Karpas-422 (cell line): ENCODE data around the gene DYNC1H1. TPM values are rescaled to one million over a fixed set of nuclear protein-coding genes. Genes with fewer than 3 reads are reported as not detected.

Experiments used
- DNase-seq: peaks from one replicate; pipeline ENCODE4 v3.0.0-alpha.2; 2015
- H2AFZ ChIP-seq: fragments of 200-600 bp; sonication (generic); 2 replicates; pipeline ENCODE4 v1.6.1; 2014; ENCODE audit warnings: antibody characterized with exemption, low read length, mixed read lengths
- H3K27ac ChIP-seq: fragments of 200-600 bp; sonication (generic); 2 replicates; pipeline ENCODE4 v1.5.1; 2014; ENCODE audit warnings: mild to moderate bottlenecking, low read length, moderate library complexity
- H3K27me3 ChIP-seq: fragments of 200-600 bp; sonication (generic); 2 replicates; pipeline ENCODE4 v1.6.1; 2014; ENCODE audit warnings: low read length, mixed read lengths
- H3K36me3 ChIP-seq: fragments of 200-600 bp; sonication (generic); 2 replicates; pipeline ENCODE4 v1.6.1; 2014; ENCODE audit warnings: low read length, mixed read lengths; ENCODE audit not compliant: insufficient read depth
- H3K4me1 ChIP-seq: fragments of 200-600 bp; sonication (generic); 2 replicates; pipeline ENCODE4 v1.6.1; 2014; ENCODE audit warnings: mild to moderate bottlenecking, low read length, mixed read lengths
- H3K4me2 ChIP-seq: fragments of 200-600 bp; sonication (generic); 2 replicates; pipeline ENCODE4 v1.6.1; 2014; ENCODE audit warnings: low read length, low read depth, mild to moderate bottlenecking; ENCODE audit not compliant: poor library complexity, severe bottlenecking
- H3K4me3 ChIP-seq: fragments of 200-600 bp; sonication (generic); 2 replicates; pipeline ENCODE4 v1.5.1; 2014; ENCODE audit warnings: mild to moderate bottlenecking, antibody characterized with exemption, low read length, mixed read lengths
- H3K79me2 ChIP-seq: fragments of 200-600 bp; sonication (generic); 2 replicates; pipeline ENCODE4 v1.6.1; 2014; ENCODE audit warnings: mild to moderate bottlenecking, low read length, mixed read lengths
- H3K9ac ChIP-seq: fragments of 200-600 bp; sonication (generic); 2 replicates; pipeline ENCODE4 v1.6.0; 2014; ENCODE audit warnings: low read length
- H3K9me2 ChIP-seq: fragments of 200-600 bp; sonication (generic), shearing (Covaris generic); replicated peaks from 2 replicates; pipeline ENCODE4 v1.6.0; 2014; ENCODE audit warnings: mild to moderate bottlenecking, low read length, moderate library complexity; ENCODE audit not compliant: insufficient read depth
- H3K9me3 ChIP-seq: fragments of 300-700, 200-600 bp; sonication (generic); 2 replicates; pipeline ENCODE4 v1.6.1; 2014; ENCODE audit warnings: low read length, mixed read lengths
- H4K20me1 ChIP-seq: fragments of 200-600 bp; sonication (generic); 2 replicates; pipeline ENCODE4 v1.6.1; 2014; ENCODE audit warnings: mild to moderate bottlenecking, antibody characterized with exemption, low read length, low read depth; ENCODE audit not compliant: insufficient read depth
- total RNA-seq: library from RNA; depleted of rRNA; stranded (reverse); fragments of >200 nt; shearing (Covaris generic); gene quantifications from 2 replicates; pipeline ENCODE4 v1.2.3, GENCODE V29; 2014; ENCODE audit warnings: low replicate concordance

DYNC1H1 gene
- total RNA-seq, 1 experiment from 2014 or later, result 240 TPM

DNA sequence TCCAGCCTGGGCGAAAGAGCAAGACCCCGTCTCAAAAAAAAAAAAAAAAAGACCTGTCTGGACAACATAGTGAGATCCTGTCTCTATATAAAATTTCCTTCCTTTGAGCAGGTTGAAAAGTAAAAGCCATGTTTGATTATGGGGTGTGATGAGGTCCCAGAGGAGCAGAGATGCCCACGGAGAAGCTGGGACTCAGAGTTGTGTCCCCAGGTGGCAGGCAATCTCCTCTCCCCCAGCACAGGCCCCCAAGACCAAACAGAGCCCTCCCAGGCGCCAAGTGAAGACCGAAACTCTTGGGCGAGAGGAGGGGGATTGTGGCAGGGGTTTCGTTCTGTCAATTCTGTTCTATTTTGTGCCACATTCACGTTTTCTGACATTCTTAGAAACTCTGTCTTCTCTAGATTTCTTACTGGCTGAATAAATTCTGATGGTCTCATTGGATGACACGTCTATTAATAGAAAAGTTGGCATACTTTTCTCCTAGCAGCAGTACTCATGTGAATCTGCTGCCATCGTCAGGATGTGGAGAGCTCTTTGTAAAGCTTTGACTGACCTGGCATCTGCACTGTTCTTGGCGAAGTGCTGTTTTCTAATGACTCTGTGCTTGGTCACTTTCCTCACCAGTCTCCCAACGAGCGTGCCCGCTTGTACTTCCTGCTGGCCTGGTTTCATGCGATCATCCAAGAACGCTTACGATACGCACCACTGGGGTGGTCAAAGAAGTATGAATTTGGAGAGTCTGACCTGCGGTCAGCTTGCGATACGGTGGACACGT, 79.1 kb downstream of the DYNC1H1 start:
- H3K4me3 ChIP-seq, result no peak overlapping the region
- H3K4me1 ChIP-seq, result no peaks in the 10 kb centered on the region
- H3K27ac ChIP-seq, result no peak overlapping the region
- no peak for DNase-seq
- H3K9me3 ChIP-seq, result no peaks in the 10 kb centered on the region
- no peak overlapping the region for H3K4me2 ChIP-seq
- no peaks in the 10 kb centered on the region for H3K9me2 ChIP-seq
- H3K9ac ChIP-seq, result no peak overlapping the region
- no peaks in the 10 kb centered on the region for H3K27me3 ChIP-seq
- H2AFZ ChIP-seq, result no peak overlapping the region
- 0 out of 2 replicates have a peak, but pooled peaks cover 3% of the 10 kb centered on the region for H4K20me1 ChIP-seq
- H3K36me3 ChIP-seq, result peaks cover 72% of the 10 kb centered on the region
- no peaks in the 10 kb centered on the region for H3K79me2 ChIP-seq

- no peaks in the 10 kb centered on the region for H3K79me2 ChIP-seq
- no peaks in the 10 kb centered on the region for H3K4me1 ChIP-seq
- H2AFZ ChIP-seq, result no peak overlapping the region
- peaks cover 66% of the 10 kb centered on the region for H3K36me3 ChIP-seq
- H3K27ac ChIP-seq, result no peak overlapping the region
- no peaks in the 10 kb centered on the region for H3K27me3 ChIP-seq
- H3K9me3 ChIP-seq, result no peaks in the 10 kb centered on the region
- H3K9me2 ChIP-seq, result no peaks in the 10 kb centered on the region
- no peak for DNase-seq
- H3K4me3 ChIP-seq, result no peak overlapping the region
- no peak overlapping the region for H3K9ac ChIP-seq
- no peak overlapping the region for H3K4me2 ChIP-seq
- H4K20me1 ChIP-seq, result 0 out of 2 replicates have a peak, but pooled peaks cover 3% of the 10 kb centered on the region
These were observed 80.2 kb downstream of the DYNC1H1 start for GRCh38 chr14:102044566-102044965.

- H3K4me1 ChIP-seq, result no peaks in the 10 kb centered on the region
- H4K20me1 ChIP-seq, result 0 out of 2 replicates have a peak, but pooled peaks cover 3% of the 10 kb centered on the region
- no peaks in the 10 kb centered on the region for H3K27me3 ChIP-seq
- H3K9ac ChIP-seq, result no peak overlapping the region
- peaks cover 59% of the 10 kb centered on the region for H3K36me3 ChIP-seq
- H3K4me3 ChIP-seq, result no peak overlapping the region
- H2AFZ ChIP-seq, result no peak overlapping the region
- H3K4me2 ChIP-seq, result no peak overlapping the region
- no peaks in the 10 kb centered on the region for H3K79me2 ChIP-seq
- no peak overlapping the region for H3K27ac ChIP-seq
- no peaks in the 10 kb centered on the region for H3K9me2 ChIP-seq
- peak; percentile 69 for DNase-seq
- no peaks in the 10 kb centered on the region for H3K9me3 ChIP-seq
These were observed 82.2 kb downstream of the DYNC1H1 start for GRCh38 chr14:102046337-102047278.

DNA sequence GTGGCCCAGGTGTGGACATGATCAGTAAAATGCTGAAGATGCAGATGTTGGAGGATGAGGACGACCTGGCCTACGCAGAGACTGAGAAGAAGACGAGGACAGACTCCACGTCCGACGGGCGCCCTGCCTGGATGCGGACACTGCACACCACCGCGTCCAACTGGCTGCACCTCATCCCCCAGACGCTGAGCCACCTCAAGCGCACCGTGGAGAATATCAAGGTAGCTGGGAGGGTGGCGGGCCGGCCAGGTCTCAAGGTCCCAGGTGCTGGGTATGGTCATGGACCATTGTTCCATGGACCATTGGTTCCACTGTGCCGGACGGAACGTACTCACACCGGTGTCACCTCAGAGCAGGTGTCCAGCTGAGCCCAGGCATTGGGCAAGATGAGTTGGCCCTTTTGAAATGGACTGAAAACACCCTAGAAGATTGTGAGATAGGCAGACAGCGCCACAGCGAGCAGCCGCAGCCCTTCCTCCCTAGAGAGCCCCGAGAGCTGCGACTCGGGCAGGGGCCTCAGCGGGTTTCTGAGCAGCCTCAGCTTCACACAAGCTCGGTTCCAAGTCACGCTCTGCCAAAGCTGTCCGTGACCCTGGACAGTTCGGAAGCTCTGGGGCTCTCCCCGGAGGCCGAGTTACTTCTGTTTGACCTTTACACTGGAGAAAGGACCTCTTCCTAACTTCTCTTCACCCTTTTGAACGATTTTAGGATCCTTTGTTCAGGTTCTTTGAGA, 83.6 kb downstream of the DYNC1H1 start:
- Histone ChIP-seq H3K9me3 (no peaks in the 10 kb centered on the region), H3K4me2 (no peak overlapping the region), H3K9me2 (no peaks in the 10 kb centered on the region), H3K79me2 (no peaks in the 10 kb centered on the region), H3K36me3 (peaks cover 59% of the 10 kb centered on the region), H3K9ac (no peak overlapping the region), H4K20me1 (0 out of 2 replicates have a peak, but pooled peaks cover 3% of the 10 kb centered on the region), H3K4me1 (no peaks in the 10 kb centered on the region), H2AFZ (no peak overlapping the region), H3K27me3 (no peaks in the 10 kb centered on the region), H3K4me3 (no peak overlapping the region), H3K27ac (no peak overlapping the region)
- DNase-seq, result no peak

GRCh38 chr14:102049258-102050025, 85.1 kb downstream of the DYNC1H1 start:
- Histone ChIP-seq H3K4me1 (no peaks in the 10 kb centered on the region), H3K4me3 (no peak overlapping the region), H3K36me3 (peaks cover 49% of the 10 kb centered on the region)

DNA sequence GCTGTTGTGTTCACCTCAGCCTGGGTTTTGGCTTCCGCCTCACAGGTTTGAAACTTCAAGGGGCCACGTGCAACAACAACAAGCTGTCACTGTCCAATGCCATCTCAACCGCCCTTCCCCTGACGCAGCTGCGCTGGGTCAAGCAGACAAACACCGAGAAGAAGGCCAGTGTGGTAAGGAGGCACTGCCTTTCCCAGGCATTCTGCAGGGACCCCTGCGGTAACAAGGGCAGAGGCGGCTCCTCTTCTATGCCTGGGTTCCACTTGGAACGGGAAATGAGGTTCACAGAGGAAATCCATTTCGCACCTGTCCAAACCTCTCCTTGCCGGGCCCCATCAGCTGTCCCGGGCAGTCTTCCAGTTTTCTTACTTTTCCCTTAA, 85.6 kb downstream of the DYNC1H1 start:
- Histone ChIP-seq H3K27me3 (no peaks in the 10 kb centered on the region), H3K27ac (no peak overlapping the region), H3K4me1 (no peaks in the 10 kb centered on the region), H3K36me3 (peaks cover 45% of the 10 kb centered on the region), H2AFZ (no peak overlapping the region), H4K20me1 (0 out of 2 replicates have a peak, but pooled peaks cover 3% of the 10 kb centered on the region), H3K9me3 (no peaks in the 10 kb centered on the region), H3K9me2 (no peaks in the 10 kb centered on the region), H3K4me3 (no peak overlapping the region), H3K9ac (no peak overlapping the region), H3K4me2 (no peak overlapping the region), H3K79me2 (no peaks in the 10 kb centered on the region)
- no peak for DNase-seq

More at GRCh38 chr14:102049258-102050025, 85.1 kb downstream of the DYNC1H1 start:
- H3K9me3 ChIP-seq, result no peaks in the 10 kb centered on the region
- H3K27ac ChIP-seq, result no peak overlapping the region
- no peak for DNase-seq
- no peak overlapping the region for H3K9ac ChIP-seq
- H3K9me2 ChIP-seq, result no peaks in the 10 kb centered on the region
- no peaks in the 10 kb centered on the region for H3K27me3 ChIP-seq
- H3K79me2 ChIP-seq, result no peaks in the 10 kb centered on the region
- H3K4me2 ChIP-seq, result no peak overlapping the region
- H4K20me1 ChIP-seq, result 0 out of 2 replicates have a peak, but pooled peaks cover 3% of the 10 kb centered on the region
- no peak overlapping the region for H2AFZ ChIP-seq

DNA sequence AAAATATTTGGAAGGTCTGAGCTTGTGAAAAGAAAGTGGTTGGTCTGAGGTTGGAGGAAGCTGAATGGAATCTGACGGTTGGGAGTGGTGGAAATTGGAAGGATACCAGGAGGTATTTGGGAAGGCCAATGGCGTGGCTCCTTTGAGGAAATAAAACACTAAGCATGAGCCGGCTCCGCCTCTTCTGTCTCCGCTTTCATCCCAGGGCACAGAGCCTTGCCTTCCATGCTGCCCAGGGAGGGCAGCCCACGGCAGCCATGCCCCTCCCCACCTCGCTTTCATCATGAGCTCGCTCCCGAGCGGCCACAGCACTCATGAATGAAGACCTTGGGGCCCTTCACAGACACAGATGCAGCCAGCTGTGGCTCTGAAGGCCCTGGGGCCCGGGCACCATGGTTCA, 86.3 kb downstream of the DYNC1H1 start:
- no peaks in the 10 kb centered on the region for H3K9me3 ChIP-seq
- H3K27ac ChIP-seq, result no peak overlapping the region
- no peaks in the 10 kb centered on the region for H3K4me1 ChIP-seq
- no peaks in the 10 kb centered on the region for H3K27me3 ChIP-seq
- no peaks in the 10 kb centered on the region for H3K79me2 ChIP-seq
- H3K9me2 ChIP-seq, result no peaks in the 10 kb centered on the region
- H4K20me1 ChIP-seq, result 0 out of 2 replicates have a peak, but pooled peaks cover 3% of the 10 kb centered on the region
- H3K4me2 ChIP-seq, result no peak overlapping the region
- H3K9ac ChIP-seq, result no peak overlapping the region
- DNase-seq, result no peak
- no peak overlapping the region for H3K4me3 ChIP-seq
- no peak overlapping the region for H2AFZ ChIP-seq
- peaks cover 45% of the 10 kb centered on the region for H3K36me3 ChIP-seq
